MCF 10A (cell line): ENCODE measurements around the gene PCED1B. TPM values are rescaled to one million over a fixed set of nuclear protein-coding genes. Genes with fewer than 3 reads are reported as not detected.

Experiments used
- BruUV-seq: library from RNA; stranded (reverse); fragments of 400-500 nt; replicated peaks from 2 replicates; lab custom pipeline; 2021; lab: Mats Ljungman, UMichigan
- CTCF ChIA-PET: fragments of 300-600 bp; sonication (Branson Sonifier 250); formaldehyde crosslinking; extraction: SDS; loops from one replicate; lab custom pipeline; 2021; ENCODE audit warnings: antibody characterized with exemption, inconsistent platforms; lab: Yijun Ruan, JAX
- POLR2A ChIA-PET: fragments of 300-600, 350-650 bp; sonication (Branson Sonifier 250); formaldehyde crosslinking; extraction: SDS; loops from one replicate; lab custom pipeline; 2020; ENCODE audit warnings: antibody characterized with exemption, inconsistent platforms; lab: Yijun Ruan, JAX
- DNase-seq: peaks from one replicate; pipeline ENCODE4 v3.0.0-alpha.2; 2018; ENCODE audit not compliant: unreplicated experiment
- H3K27ac Mint-ChIP-seq: one replicate; pipeline ENCODE4 v1.8.0; 2022; ENCODE audit warnings: mild to moderate bottlenecking, low read depth, mixed read lengths; ENCODE audit not compliant: unreplicated experiment
- H3K27me3 Mint-ChIP-seq: one replicate; pipeline ENCODE4 v1.8.0; 2022; ENCODE audit warnings: mixed read lengths; ENCODE audit not compliant: insufficient read depth, unreplicated experiment
- H3K36me3 Mint-ChIP-seq: one replicate; pipeline ENCODE4 v1.8.0; 2022; ENCODE audit warnings: mild to moderate bottlenecking, moderate library complexity, mixed read lengths; ENCODE audit not compliant: insufficient read depth, unreplicated experiment
- H3K4me1 Mint-ChIP-seq: one replicate; pipeline ENCODE4 v1.8.0; 2022; ENCODE audit warnings: mixed read lengths; ENCODE audit not compliant: insufficient read depth, unreplicated experiment
- H3K4me3 Mint-ChIP-seq: one replicate; pipeline ENCODE4 v1.8.0; 2022; ENCODE audit warnings: mild to moderate bottlenecking, moderate library complexity, mixed read lengths; ENCODE audit not compliant: unreplicated experiment
- H3K9me3 Mint-ChIP-seq: one replicate; pipeline ENCODE4 v1.8.0; 2022; ENCODE audit warnings: mixed read lengths; ENCODE audit not compliant: unreplicated experiment
- CTCF ChIP-seq: fragments of 200-600 bp; IDR thresholded peaks from one replicate; pipeline ENCODE4 v1.8.0; 2022; ENCODE audit warnings: antibody characterized with exemption, mild to moderate bottlenecking; ENCODE audit not compliant: unreplicated experiment
- intact Hi-C: fragments of 100-400 bp; cut with micrococcal nuclease; formaldehyde crosslinking; loops from 2 replicates; pipeline ENCODE4 v1.14.1; 2022
- total RNA-seq: library from RNA; stranded (reverse); gene quantifications from 2 replicates; pipeline ENCODE4 v1.2.3, GENCODE V29; 2022

The PCED1B gene
- total RNA-seq, 1 experiment from 2014 or later: 9.6 TPM

DNA sequence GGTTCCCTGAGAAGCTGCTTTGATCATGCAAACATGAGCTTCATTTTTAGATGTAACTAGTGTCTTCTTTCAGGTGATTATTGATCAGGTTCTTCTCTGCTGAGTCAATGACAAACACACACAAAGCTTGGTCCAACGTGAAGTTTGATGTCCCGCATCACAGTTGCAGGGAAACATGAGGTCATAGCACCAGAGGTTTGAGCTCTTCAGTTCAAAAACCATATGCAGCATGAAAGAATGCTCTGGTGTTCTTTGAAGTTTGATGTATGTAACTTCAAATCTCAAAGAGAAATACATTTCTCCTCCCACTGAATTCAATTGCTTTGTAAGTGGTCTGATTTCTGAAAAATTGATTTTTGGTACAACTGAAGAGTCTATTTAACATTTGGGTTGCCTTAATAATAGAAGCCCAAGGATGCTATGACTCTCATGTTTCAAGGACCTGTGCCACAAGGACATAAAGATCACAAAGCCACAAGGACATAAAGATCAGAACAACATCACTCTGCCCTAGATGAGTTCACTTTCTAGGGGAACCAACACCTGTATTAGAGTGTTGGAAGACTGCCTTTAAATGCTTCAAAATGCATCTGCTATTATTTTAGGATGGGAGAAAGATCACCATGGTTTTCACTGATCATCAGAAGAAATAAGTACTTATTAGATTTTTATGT, 31.4 kb downstream of the PCED1B start:
- Mint-ChIP-seq H3K9me3 (no peaks in the 10 kb centered on the region), H3K4me1 (peaks cover 5% of the 10 kb centered on the region), H3K27ac (no peak overlapping the region), H3K36me3 (peaks cover 4% of the 10 kb centered on the region), H3K4me3 (no peak overlapping the region), H3K27me3 (no peaks in the 10 kb centered on the region)
- no TSS peak for BruUV-seq
- CTCF ChIA-PET: interaction anchor here (1.1 kb wide), 1 partner anchor 30 kb away, joined by 4 read pairs; no protein-coding TSS in a partner anchor
- TF ChIP-seq CTCF: no peak
- intact Hi-C loops: no loop called here
- DNase-seq: no peak
- POLR2A ChIA-PET: interaction anchor here (0.8 to 2.5 kb wide), 2 partner anchors 13 to 16 kb away, joined by 3 to 6 read pairs; no protein-coding TSS in a partner anchor

GRCh38 chr12:47111392-47111778, 32.0 kb downstream of the PCED1B start:
- H3K27ac Mint-ChIP-seq: no peak overlapping the region
- TF ChIP-seq CTCF: no peak
- DNase-seq: no peak
- no peak overlapping the region for H3K4me3 Mint-ChIP-seq
- peaks cover 4% of the 10 kb centered on the region for H3K36me3 Mint-ChIP-seq
- intact Hi-C loops: no loop called here
- no peaks in the 10 kb centered on the region for H3K27me3 Mint-ChIP-seq
- H3K4me1 Mint-ChIP-seq: peaks cover 5% of the 10 kb centered on the region
- POLR2A ChIA-PET: interaction anchor here (2.5 kb wide), 1 partner anchor 14 kb away, joined by 6 read pairs; no protein-coding TSS in a partner anchor
- CTCF ChIA-PET: interaction anchor here (1.1 kb wide), 1 partner anchor 195 kb away, joined by 4 read pairs; no protein-coding TSS in a partner anchor
- no TSS peak for BruUV-seq
- no peaks in the 10 kb centered on the region for H3K9me3 Mint-ChIP-seq

DNA sequence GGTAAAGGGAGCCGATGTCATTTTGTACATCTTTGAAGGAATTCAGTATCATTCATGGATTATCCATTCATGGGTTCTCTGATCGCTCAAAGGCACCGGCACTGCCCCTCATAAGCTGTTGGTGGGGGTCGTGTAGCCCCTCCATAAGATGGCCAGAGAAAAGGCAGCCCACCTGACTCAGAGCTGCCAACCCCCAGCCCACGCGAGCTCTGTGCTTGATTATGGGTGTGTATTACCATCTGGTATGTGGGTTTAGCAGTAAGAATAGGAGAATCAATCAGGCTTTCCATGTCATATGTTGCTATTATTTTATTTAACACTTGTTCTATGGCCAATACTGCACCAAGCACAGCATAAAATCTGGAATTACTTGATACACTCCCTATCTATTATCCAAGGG, 32.4 kb downstream of the PCED1B start:
- peaks cover 4% of the 10 kb centered on the region for H3K36me3 Mint-ChIP-seq
- no peaks in the 10 kb centered on the region for H3K27me3 Mint-ChIP-seq
- peaks cover 5% of the 10 kb centered on the region for H3K4me1 Mint-ChIP-seq
- TF ChIP-seq CTCF: no peak
- no peak for DNase-seq
- H3K9me3 Mint-ChIP-seq: no peaks in the 10 kb centered on the region
- BruUV-seq: no TSS peak
- H3K27ac Mint-ChIP-seq: no peak overlapping the region
- POLR2A ChIA-PET: interaction anchor here (0.6 to 2.5 kb wide), 2 partner anchors 14 to 595 kb away, joined by 5 to 6 read pairs; no protein-coding TSS in a partner anchor
- intact Hi-C loops: no loop called here
- H3K4me3 Mint-ChIP-seq: no peak overlapping the region
- CTCF ChIA-PET: interaction anchor here (1.1 kb wide), 1 partner anchor 195 kb away, joined by 4 read pairs; no protein-coding TSS in a partner anchor

DNA sequence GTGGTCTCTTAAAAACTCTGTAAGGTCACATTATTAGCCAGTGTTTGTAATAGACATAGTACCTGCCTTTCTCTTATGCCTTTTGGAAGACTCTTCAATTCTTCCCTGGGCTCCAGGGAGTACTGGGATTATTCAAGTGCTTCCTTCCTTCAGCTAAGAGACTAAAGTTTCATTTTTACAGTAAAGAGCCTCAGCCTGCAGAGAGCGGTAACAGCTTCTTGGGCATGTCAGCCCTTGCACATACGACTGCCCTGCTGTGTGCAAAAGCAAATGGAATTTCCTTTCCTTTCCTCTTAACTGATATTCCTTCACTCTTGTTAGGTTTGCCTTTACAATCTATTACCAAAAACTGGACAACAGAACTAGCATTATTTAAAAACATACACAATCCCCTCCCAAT, 33.3 kb downstream of the PCED1B start:
- POLR2A ChIA-PET: no interaction called here
- no peaks in the 10 kb centered on the region for H3K9me3 Mint-ChIP-seq
- peaks cover 5% of the 10 kb centered on the region for H3K4me1 Mint-ChIP-seq
- peaks cover 4% of the 10 kb centered on the region for H3K36me3 Mint-ChIP-seq
- intact Hi-C loops: no loop called here
- CTCF ChIA-PET: interaction anchor here (0.6 kb wide), 1 partner anchor 116 kb away, joined by 3 read pairs; no protein-coding TSS in a partner anchor
- no peak overlapping the region for H3K27ac Mint-ChIP-seq
- no peak for TF ChIP-seq CTCF
- BruUV-seq: no TSS peak
- H3K4me3 Mint-ChIP-seq: no peak overlapping the region
- no peaks in the 10 kb centered on the region for H3K27me3 Mint-ChIP-seq
- no peak for DNase-seq
